Suprapubic skin (tissue), 4 donors: ENCODE results near the gene DNAJC6.

Source experiments
- CTCF ChIP-seq, 2 donors: fragments of 200-600 bp in 1 of 2; fragments of 450-650 bp in 1 of 2; sonication (generic) in 1 of 2; IDR thresholded peaks; one replicate each; pipeline ENCODE4 v1.5.1; 2016 to 2019; ENCODE audit warnings: antibody characterized with exemption in 2 of 2, mild to moderate bottlenecking in 1 of 2, moderate library complexity in 1 of 2
- EP300 ChIP-seq: sonication (generic); formaldehyde crosslinking; IDR thresholded peaks from one replicate; pipeline ENCODE4 v1.6.1; 2017; ENCODE audit warnings: antibody characterized with exemption
- POLR2A ChIP-seq, 2 donors: fragments of 450-650 bp; IDR thresholded peaks; one replicate each; pipeline ENCODE4 v1.6.1; 2017; ENCODE audit warnings: antibody characterized with exemption in 2 of 2, mild to moderate bottlenecking in 2 of 2, moderate library complexity in 2 of 2
- POLR2AphosphoS5 ChIP-seq, 3 donors: sonication (generic); formaldehyde crosslinking; IDR thresholded peaks; one replicate each; pipeline ENCODE4 v1.6.1; 2017; ENCODE audit warnings: antibody characterized with exemption in 3 of 3

DNA sequence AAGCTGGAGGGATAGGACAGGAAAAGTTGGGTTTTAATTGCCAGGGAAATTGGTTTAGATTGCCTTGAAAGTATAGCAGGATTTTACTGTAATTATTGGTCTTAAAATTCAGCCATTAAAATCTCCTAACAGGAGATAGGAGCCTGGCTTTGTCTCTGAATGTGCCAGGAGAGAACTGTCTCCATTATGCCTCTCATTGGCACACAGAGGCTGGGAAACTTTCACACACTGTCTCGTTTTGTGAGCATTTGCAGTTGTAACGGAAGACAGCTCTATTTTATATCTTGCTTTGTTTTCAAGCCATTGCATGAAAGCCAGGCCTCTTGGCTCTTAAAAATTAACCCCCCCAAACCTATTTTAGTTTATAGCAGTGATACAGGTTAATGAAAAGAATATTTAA, 12.5 kb downstream of the DNAJC6 start:
- TF ChIP-seq POLR2A (IDR thresholded peaks at IDR 0.05) (no peak), CTCF (IDR thresholded peaks at IDR 0.05) (no peak), EP300 (no peak), POLR2AphosphoS5 (IDR thresholded peaks at IDR 0.05) (no peak)
